Transverse colon (tissue), 3 donors: Measurements from ENCODE around the gene TMEM253.

ENCODE experiments used
- CTCF ChIP-seq, 5 experiments: fragments of 200-600 bp in 3 of 5; fragments of 450-650 bp in 2 of 5; sonication (generic) in 3 of 5; IDR thresholded peaks; 1 replicate in 2 of 5; 2 replicates in 3 of 5; pipeline ENCODE4 v1.5.1; 2016 to 2017; ENCODE audit warnings: antibody characterized with exemption in 5 of 5, inconsistent platforms in 3 of 5, mild to moderate bottlenecking in 2 of 5, moderate library complexity in 1 of 5
- EP300 ChIP-seq: sonication (generic); formaldehyde crosslinking; IDR thresholded peaks from one replicate; pipeline ENCODE4 v1.6.1; 2017; ENCODE audit warnings: antibody characterized with exemption, low read depth

DNA sequence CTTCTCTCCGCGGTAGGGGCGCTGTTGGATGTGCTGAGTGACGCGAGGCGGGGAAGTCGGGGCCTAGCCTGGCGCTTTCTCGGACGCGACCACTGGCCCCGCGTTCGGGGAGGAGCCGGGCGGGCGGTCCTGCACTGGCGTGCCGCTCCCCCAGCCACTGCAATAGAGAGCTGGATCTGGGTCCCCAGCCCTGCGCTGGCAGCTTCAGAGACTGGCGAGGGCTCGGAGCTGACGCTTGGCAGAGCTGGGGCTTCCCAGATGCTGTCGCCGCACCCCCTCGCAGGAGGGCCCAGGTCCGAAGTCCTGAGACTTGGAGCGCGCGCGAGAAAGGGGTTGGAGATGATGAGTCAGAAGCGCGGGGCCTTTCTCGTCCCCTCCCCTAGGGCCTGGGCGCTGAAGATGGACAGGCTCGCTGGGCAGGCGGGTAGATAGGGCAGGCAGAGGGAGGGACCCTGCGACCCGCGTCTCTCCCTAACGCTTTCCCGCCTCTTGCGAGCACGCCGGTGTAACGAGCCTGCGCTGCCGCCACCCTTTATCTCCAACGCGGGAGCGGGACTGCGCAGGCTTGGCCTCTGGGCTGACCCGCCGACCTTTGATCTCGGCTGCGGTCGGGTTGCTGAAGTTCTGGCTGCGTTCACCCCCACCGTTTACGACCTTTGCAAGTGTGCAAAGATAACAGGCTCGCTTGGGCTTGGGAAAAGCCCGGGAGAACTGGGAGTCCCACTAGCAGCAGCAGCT, 3.0 kb downstream of the TMEM253 start:
- TF ChIP-seq CTCF (IDR thresholded peaks at IDR 0.05) (peak; percentile 71 to 97 (median 79)), EP300 (no peak)
